HG02981 (cell line): Measurements from ENCODE around the gene IFFO2.

Experiments used
- ATAC-seq: cut with Tn5 transposase; IDR thresholded peaks from one replicate; pipeline ENCODE4 v1.9.1; 2021; ENCODE audit warnings: mild to moderate bottlenecking, moderate library complexity; ENCODE audit not compliant: unreplicated experiment

The IFFO2 gene

GRCh38 chr1:18858070-18858688 lies 98.3 kb downstream of the IFFO2 start:
- ATAC-seq, result no peak

GRCh38 chr1:18856435-18856834 lies 100.0 kb downstream of the IFFO2 start:
- no peak for ATAC-seq

GRCh38 chr1:18855573-18855972 lies 100.9 kb downstream of the IFFO2 start:
- no peak for ATAC-seq

- no peak for ATAC-seq
Measured at GRCh38 chr1:18854331-18855025, 102.0 kb downstream of the IFFO2 start.
